Measurements from ENCODE around the gene BFSP1. TPM values are rescaled to one million over a fixed set of nuclear protein-coding genes. Genes with fewer than 3 reads are reported as not detected.

BFSP1 gene
- total RNA-seq, 1 experiment from 2014 or later: 6.1 TPM

GRCh38 chr20:17558941-17559304 lies 27.7 kb upstream of the BFSP1 start:
- POLR2A ChIA-PET (ENCODE audit: low non-redundant PET): no interaction called here
- CTCF ChIA-PET: no interaction called here
- no peak overlapping the region for H3K27ac ChIP-seq (ENCODE audit: low read depth, low read length, poor library complexity, severe bottlenecking)
- intact Hi-C loops (cut with micrococcal nuclease; ENCODE audit: unreplicated experiment): no loop called here
- no peak for TF ChIP-seq CTCF (conservative IDR thresholded peaks at IDR 0.05; ENCODE audit: low read depth, low read length)
- no peak for TF ChIP-seq EZH2 (IDR thresholded peaks at IDR 0.05; ENCODE audit: borderline replicate concordance, low read depth, low read length, poor library complexity, severe bottlenecking)
- no peak overlapping the region for H3K4me3 ChIP-seq (ENCODE audit: low read depth, low read length, poor library complexity, severe bottlenecking)
- no peaks in the 10 kb centered on the region for H3K9me3 ChIP-seq (ENCODE audit: low read depth, low read length, poor library complexity, severe bottlenecking)
- H3K36me3 ChIP-seq (ENCODE audit: insufficient read depth, low read length, poor library complexity, severe bottlenecking): no peaks in the 10 kb centered on the region
- no TSS peak for BruUV-seq (replicated peaks)
- H3K27me3 ChIP-seq (replicated peaks; ENCODE audit: insufficient read depth, low read depth, low read length, poor library complexity): no peaks in the 10 kb centered on the region
- no peak for DNase-seq (ENCODE audit: low spot score)
- peaks cover 22% of the 10 kb centered on the region for H3K4me1 ChIP-seq (ENCODE audit: insufficient read depth, low read length, poor library complexity, severe bottlenecking)

DNA sequence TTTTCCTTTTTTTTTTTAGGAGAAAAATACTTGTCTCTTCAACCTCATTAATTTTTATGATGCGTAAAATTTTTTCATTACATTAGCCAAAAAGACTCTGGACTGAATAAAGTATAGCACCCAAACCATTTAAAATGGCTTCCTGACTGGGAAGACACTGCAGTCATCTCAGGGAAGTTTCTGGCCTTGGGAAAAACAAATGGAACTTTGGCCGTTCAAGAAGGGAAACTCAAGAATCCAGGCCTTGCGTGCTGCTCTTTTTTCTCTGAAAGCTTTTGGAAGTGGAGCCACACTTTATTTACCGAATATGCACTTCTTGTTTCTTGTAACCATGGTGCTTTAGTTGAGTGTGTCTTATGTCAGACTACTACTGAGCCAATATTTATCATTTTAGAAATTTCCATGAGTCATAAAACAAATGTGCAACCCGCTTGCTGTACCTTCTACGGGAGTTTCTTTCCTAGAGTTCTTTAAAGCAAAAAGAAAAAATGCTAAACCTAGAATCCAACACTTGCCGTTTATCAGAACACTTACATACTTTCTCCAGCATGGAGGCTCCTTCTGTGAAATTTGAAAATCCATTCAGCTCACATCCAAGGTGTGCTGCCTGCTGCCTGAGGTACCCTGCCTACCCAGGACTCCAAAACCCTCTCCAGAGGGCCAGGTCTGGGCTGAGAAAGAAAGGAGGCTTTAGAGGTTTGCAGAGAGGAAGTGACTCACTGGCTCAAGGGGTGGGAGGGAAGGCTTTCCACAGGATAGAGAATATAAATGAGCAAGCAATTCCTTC lies 27.2 kb upstream of the BFSP1 start:
- no peaks in the 10 kb centered on the region for H3K36me3 ChIP-seq (ENCODE audit: insufficient read depth, low read length, poor library complexity, severe bottlenecking)
- POLR2A ChIA-PET (ENCODE audit: low non-redundant PET): no interaction called here
- DNase-seq (ENCODE audit: low spot score): peak; percentile 86
- CTCF ChIA-PET: no interaction called here
- no peak for TF ChIP-seq CTCF (conservative IDR thresholded peaks at IDR 0.05; ENCODE audit: low read depth, low read length)
- TF ChIP-seq EZH2 (IDR thresholded peaks at IDR 0.05; ENCODE audit: borderline replicate concordance, low read depth, low read length, poor library complexity, severe bottlenecking): no peak
- peak overlapping the region; percentile 65 for H3K27ac ChIP-seq (ENCODE audit: low read depth, low read length, poor library complexity, severe bottlenecking)
- H3K9me3 ChIP-seq (ENCODE audit: low read depth, low read length, poor library complexity, severe bottlenecking): no peaks in the 10 kb centered on the region
- peaks cover 22% of the 10 kb centered on the region for H3K4me1 ChIP-seq (ENCODE audit: insufficient read depth, low read length, poor library complexity, severe bottlenecking)
- no peaks in the 10 kb centered on the region for H3K27me3 ChIP-seq (replicated peaks; ENCODE audit: insufficient read depth, low read depth, low read length, poor library complexity)
- intact Hi-C loops (cut with micrococcal nuclease; ENCODE audit: unreplicated experiment): no loop called here
- TSS peak; percentile 91 for BruUV-seq (replicated peaks)
- H3K4me3 ChIP-seq (ENCODE audit: low read depth, low read length, poor library complexity, severe bottlenecking): no peak overlapping the region

- TF ChIP-seq CTCF (conservative IDR thresholded peaks at IDR 0.05; ENCODE audit: low read depth, low read length) (no peak), EZH2 (IDR thresholded peaks at IDR 0.05; ENCODE audit: borderline replicate concordance, low read depth, low read length, poor library complexity, severe bottlenecking) (no peak)
- no peaks in the 10 kb centered on the region for H3K36me3 ChIP-seq (ENCODE audit: insufficient read depth, low read length, poor library complexity, severe bottlenecking)
- ChIA-PET POLR2A (ENCODE audit: low non-redundant PET) (no interaction called here), CTCF (no interaction called here)
- H3K27me3 ChIP-seq (replicated peaks; ENCODE audit: insufficient read depth, low read depth, low read length, poor library complexity): no peaks in the 10 kb centered on the region
- H3K9me3 ChIP-seq (ENCODE audit: low read depth, low read length, poor library complexity, severe bottlenecking): no peaks in the 10 kb centered on the region
- H3K4me1 ChIP-seq (ENCODE audit: insufficient read depth, low read length, poor library complexity, severe bottlenecking): peaks cover 22% of the 10 kb centered on the region
- H3K27ac ChIP-seq (ENCODE audit: low read depth, low read length, poor library complexity, severe bottlenecking): peak overlapping the region; percentile 37
- H3K4me3 ChIP-seq (ENCODE audit: low read depth, low read length, poor library complexity, severe bottlenecking): no peak overlapping the region
- intact Hi-C loops (cut with micrococcal nuclease; ENCODE audit: unreplicated experiment): no loop called here
- DNase-seq (ENCODE audit: low spot score): no peak
- no TSS peak for BruUV-seq (replicated peaks)
Observed at GRCh38 chr20:17557675-17558006, 26.5 kb upstream of the BFSP1 start.

All from A673 (cell line).